Measurements from ENCODE around the gene MYOD1. TPM values are rescaled to one million over a fixed set of nuclear protein-coding genes. Genes with fewer than 3 reads are reported as not detected.

Gene MYOD1
- total RNA-seq, 1 experiment from 2014 or later = not detected

DNA sequence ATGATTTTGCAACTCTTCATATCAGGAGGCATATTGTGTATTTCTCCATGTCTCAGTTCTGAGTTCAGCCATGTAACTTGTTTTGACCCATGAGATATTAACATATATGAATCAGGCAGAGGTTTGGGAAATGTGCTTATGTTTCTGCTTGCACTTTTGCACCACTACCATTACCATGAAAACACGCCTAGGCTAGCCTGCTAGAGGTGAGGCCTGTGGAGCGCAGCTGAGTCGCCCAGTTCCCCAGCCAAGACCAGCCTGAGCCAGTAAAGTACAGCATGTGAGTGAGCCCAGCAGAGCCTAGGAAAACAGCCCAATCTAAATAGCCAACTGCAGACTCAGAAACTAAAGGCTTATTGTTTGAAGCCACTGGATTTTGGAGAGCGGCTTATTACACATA, 18.4 kb upstream of the MYOD1 start:
- no peak for DNase-seq (ENCODE audit: low spot score)

GRCh38 chr11:17702876-17703275, 16.5 kb upstream of the MYOD1 start:
- no peak for DNase-seq (ENCODE audit: low spot score)

DNA sequence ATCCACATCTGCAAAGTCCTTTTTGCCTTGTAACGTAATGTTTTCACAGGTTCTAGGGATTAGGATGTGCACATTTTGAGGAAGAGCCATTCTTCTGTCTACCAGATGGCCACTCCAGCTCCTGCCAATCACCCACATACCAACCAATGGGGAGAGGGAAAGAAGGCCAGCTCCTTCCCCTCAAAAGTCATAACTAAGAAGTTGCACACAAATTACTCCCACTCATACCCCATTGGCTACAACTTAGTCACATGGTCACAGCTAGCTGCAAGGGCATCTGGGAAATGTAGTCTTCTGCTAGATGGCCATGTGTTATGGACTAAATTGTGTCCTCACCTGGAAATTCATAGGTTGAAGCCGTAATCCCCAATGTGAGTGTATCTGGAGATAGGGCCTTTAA, 15.4 kb upstream of the MYOD1 start:
- peak; percentile 35 for DNase-seq (ENCODE audit: low spot score)

DNA sequence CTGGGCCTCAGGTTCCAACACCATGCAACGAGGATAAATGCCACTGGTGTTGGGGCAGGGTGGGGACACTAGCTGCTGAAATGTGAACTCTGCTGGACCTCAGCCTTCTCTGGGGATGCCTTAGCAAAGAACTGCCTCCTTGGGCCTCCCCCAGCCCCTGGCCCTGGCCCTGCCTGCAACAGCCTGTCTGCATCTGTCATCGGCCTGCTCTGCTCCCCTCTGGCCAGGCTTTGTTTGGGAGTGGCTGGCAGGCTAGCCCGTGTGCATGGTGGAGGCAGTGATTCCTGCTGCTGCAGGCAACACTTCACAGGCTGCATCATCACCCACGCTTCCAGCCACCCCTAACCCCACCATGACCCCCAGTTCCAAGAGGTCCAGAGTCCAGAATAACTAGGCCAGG, 11.5 kb upstream of the MYOD1 start:
- no peak for DNase-seq (ENCODE audit: low spot score)

DNA sequence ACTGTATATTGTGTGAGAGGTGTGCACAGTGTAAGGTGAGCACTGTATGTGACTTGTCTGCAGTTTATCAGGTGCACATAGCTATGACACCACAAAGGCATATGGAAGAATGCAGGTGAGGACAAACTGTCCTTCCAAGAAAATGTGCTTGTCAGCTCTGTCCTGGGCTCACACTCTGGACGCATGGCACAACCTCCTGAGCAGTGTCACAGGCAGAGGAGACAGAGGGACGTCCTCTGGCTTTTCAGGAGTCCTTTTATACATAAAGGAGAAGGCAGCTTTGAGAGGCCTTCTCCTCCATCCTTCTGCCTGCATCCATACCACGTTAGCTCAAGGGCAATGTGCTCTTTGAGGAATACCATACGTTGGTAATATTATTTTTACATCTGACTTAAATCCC, 7.5 kb upstream of the MYOD1 start:
- no peak for DNase-seq (ENCODE audit: low spot score)

DNA sequence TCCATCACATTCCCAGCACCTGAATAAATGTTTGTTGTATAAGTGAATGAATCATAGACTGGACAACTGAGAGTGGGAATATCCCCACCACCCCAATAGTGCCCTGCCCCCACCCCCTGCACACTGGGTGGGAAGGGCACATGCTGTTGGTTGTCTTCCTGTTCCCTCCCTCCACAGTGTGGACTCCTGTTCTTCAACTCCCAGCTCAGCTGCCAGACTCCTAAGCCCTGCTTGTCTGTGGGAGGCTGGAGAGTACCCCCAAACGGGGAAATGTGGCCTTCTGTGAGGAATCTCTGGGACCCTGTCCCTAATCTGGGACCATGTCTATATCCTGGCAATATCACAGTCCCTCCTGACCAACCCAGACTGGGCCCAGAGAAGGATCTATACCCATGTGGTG, 5.5 kb upstream of the MYOD1 start:
- no peak for DNase-seq (ENCODE audit: low spot score)

DNA sequence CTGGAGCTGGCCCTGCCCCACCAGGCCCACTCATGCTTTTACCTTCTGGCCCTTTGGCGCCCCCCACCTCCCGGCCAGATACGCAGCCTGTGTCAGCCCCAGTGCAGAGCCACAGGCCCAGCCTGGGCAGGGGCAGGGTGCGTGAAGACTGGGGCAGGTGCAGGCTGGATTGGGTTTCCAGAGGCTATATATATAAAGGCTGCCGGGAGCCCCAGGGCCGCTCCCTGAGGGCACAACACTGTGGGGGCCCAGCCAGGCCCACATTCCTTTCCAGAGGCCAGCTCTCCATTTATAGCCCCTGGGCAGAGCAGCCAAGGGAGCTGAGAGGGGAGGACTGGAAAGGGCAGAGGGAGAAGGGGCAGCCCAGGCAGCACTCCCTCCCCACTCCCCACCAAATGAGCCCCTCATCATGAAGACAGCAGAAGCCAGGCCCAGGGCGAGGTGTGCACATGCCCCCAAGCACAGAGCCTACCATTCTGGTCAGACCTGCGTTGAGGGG, 5.0 kb upstream of the MYOD1 start:
- no peak for DNase-seq (ENCODE audit: low spot score)

- no peak for DNase-seq (ENCODE audit: low spot score)
Observed at GRCh38 chr11:17714870-17715269, 4.5 kb upstream of the MYOD1 start.

DNA sequence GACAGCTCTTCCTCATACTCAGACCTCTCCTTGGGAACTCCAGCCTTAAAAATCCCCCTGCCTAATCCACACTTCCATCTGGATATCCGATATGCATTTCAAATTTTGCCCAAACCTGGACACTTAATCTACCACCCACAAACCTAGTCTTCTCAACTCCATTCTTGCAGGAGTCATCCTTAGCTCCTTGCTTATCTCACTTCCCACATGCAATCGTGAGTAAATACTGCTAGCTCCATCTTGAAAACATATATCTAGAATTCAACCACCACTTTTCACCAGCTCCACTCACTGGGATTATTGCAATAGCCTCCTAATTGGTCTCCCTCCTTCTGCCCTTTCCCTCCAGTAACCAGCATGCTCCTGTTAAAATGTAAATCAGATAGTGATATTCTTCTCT, 2.6 kb upstream of the MYOD1 start:
- DNase-seq (ENCODE audit: low spot score) = no peak

DNA sequence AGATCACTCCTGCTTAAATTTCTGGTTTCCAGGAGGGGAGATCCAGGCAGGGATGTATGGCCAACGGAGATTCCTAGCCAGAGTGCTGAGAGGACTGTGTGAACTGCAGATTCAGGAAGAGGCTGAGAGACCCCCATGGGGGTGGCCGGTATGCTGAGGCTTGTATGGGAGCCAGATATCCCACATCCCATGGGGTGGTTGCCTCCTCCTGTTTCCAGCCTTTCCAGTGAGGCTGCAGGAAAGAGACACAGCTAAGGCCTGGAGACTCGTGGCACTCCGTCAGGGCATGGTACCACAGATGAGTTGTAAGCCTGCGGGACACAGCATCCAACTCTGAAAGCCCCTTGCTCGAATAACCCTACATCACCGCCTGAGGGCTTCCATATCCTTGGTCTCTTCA, 1.4 kb upstream of the MYOD1 start:
- DNase-seq (ENCODE audit: low spot score) = no peak

GRCh38 chr11:17718510-17718962, 835 bp upstream of the MYOD1 start:
- DNase-seq (ENCODE audit: low spot score) = no peak

- DNase-seq (ENCODE audit: low spot score) = no peak
Observed at GRCh38 chr11:17719938-17720795, 796 bp downstream of the MYOD1 start.

DNA sequence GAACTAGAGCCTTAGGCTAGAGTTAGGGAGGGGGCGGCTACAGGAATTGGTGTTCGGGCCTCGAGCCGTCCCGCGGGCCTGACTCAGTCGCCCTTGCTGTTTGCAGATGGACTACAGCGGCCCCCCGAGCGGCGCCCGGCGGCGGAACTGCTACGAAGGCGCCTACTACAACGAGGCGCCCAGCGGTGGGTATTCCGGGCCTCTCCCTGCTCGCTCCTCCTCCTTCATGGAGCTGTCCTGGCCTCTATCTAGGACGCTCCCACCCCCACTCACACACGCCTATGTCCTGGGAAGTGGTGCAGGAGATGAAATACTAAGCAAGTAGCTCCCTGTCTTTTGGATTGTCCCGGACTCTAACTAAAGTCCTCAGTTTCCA, 1.4 kb downstream of the MYOD1 start:
- DNase-seq (ENCODE audit: low spot score) = no peak

DNA sequence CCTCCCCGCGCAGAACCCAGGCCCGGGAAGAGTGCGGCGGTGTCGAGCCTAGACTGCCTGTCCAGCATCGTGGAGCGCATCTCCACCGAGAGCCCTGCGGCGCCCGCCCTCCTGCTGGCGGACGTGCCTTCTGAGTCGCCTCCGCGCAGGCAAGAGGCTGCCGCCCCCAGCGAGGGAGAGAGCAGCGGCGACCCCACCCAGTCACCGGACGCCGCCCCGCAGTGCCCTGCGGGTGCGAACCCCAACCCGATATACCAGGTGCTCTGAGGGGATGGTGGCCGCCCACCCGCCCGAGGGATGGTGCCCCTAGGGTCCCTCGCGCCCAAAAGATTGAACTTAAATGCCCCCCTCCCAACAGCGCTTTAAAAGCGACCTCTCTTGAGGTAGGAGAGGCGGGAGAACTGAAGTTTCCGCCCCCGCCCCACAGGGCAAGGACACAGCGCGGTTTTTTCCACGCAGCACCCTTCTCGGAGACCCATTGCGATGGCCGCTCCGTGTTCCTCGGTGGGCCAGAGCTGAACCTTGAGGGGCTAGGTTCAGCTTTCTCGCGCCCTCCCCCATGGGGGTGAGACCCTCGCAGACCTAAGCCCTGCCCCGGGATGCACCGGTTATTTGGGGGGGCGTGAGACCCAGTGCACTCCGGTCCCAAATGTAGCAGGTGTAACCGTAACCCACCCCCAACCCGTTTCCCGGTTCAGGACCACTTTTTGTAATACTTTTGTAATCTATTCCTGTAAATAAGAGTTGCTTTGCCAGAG, 2.0 kb downstream of the MYOD1 start:
- no peak for DNase-seq (ENCODE audit: low spot score)

DNA sequence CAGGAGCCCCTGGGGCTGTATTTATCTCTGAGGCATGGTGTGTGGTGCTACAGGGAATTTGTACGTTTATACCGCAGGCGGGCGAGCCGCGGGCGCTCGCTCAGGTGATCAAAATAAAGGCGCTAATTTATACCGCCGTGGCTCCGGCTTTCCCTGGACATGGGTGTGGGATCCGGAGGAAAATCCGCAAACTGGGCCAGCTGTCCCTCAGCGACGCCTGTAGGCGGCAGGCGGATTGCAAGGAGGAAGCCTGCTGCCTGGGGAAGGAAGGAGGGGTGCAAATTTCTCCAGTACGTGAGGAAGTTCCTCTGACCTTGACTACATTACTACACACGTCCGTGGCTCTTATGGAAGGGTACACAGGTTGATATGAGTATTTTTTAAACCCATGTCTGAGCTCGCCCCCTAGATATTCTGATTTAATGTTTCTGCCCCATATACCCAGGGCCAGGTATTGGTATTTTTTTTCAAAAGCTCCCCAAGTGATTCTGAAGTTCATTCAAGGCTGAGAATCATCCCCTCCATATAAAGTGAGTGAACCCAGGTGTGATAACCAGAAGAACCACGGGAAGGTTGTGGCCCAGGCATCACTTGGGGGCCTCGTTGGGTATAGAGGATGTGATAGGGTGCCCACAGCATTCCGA, 2.8 kb downstream of the MYOD1 start:
- no peak for DNase-seq (ENCODE audit: low spot score)

DNA sequence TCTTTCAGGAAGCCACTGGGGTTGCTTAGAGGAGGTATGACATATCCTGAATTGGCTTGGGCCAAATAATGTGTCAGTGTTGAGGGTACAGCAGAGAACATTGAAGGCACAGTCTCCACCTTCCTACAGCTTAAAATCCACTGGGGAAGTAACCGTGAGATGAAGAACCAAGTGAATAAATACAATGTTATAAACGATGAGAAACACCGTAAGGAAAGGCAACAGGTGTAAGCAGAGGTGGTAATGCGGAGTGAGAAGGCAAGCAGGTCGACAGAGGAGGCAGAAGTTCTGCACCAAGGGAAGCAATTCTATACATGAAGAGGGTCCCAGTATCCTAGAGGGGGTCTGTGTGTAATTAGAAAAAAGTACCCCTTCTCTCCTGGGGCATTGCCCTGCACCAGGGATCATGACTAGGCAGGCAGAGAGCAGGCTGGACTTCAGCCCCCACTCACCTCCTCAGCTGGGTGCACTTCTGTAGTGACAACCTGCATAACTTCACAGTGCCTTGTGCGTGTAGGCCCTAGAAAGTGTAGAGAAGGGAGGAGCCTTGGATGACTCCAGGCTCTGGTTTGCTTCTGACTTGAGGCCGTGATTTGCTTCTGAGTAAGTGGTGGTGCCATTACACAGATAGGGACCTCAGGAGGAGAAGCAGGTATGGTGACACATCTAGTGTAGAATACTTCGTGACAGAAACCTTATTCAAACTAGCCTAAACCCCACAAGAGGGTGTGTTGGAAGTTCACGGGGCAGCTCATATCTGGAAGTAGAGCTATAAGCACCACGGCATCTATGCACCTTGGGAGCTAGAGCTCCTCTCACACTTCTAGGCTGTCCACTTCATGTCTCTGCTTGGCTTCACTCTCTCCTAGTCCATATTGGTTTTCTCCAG, 4.9 kb downstream of the MYOD1 start:
- no peak for DNase-seq (ENCODE audit: low spot score)

DNA sequence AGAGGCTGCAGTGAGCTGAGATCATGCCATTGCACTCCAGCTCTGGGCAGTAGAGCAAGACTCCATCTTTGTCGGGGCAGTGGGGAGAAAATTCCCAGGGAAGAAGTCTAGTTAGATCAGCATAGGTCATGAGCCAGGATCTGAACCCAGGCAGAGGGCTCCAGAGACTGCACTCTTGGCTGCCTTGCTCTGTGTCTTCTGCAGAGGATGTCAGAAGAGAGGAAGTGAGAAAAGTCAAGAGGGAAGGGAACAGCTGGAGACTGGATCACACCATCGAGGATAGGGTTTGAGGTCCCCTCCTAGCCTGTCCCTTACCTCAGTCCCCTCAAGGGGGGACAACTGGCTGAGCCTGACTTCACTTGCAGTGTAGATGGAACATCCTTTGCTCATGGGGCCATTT, 5.8 kb downstream of the MYOD1 start:
- no peak for DNase-seq (ENCODE audit: low spot score)

DNA sequence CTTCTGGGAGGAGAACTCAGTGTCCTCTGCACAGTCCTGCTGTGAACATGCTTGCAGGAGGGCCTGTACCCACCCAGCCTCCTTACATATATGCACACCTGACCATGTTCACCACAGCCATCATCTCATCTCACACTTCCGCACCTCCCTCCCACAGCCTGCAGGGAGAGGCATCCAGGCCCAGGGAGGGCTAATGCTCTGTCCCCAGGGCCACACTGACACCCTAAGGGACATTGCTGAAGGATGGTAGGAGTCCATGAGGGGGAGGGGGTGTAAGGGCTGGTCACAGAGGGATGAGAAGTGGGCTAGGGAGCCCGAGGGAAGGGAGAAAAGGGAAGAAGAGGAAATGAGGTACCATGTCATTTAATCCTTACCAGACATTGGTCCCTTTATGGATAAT, 10.8 kb downstream of the MYOD1 start:
- DNase-seq (ENCODE audit: low spot score) = peak; percentile 8

DNA sequence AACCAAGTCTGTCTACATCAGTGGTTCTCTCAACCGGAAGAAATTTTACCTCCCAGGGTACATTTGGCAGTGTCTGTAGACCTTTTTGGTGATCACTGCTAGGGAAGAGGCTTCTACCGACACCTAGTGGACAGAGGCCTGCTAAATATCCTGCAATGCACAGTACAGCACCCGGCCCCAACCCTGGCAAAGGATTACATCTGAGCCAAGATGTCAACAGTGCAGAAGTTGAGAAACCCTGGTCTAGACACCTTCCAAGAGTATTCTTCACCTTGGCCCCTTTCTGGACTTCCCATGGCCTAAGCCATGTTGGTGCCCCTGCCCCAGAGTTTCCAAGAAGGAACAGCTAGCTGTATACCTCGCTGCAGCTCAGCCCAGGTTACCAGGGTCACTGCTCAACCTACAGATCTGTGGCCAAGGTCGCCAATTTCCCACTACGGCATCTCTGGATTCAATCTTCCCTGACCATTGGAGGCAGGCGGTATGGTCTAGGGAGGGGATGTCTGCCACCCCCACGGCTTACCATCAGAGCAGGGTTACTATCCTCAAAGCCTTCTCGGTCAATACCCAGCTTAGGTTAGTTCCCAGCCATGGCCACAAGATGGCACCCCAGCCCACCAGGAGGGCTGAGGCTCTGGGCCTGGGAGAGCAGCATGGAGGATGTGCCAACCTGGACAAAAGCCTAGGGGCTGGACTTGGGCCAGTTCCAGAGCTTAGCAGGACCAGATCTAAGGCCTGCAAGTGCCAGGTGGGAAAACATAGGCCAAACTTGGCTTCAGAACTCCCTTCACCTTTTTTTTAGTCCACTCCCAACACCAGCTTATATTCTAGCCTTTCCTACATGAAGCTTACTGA, 11.5 kb downstream of the MYOD1 start:
- DNase-seq (ENCODE audit: low spot score) = peak; percentile 96

DNA sequence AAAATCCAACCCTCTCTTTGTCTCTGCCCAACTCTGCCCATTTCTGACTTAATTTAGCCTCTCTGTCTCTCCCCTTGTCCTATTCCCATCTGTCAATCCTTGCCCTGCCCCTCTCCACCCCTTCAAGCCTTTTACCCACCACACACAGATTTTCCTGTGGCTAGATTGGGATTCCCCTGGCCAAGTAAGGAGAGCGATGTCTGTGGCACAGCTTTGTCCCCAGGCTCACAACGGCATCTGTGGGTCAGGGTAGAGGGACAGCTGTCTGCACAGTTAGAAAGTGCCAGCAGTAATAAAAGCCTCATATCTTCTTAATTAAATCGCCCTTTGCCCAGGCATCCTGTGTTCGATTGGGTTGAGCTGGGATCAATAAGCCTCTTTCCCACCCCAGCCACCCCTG, 13.9 kb downstream of the MYOD1 start:
- DNase-seq (ENCODE audit: low spot score) = no peak
